ENCODE results near the gene DNA2.
"Not testable (repeated sequence)": the region's sequence is repeated elsewhere in the genome, so short reads cannot be mapped to it uniquely, and the experiment has no call there.

DNA2 gene

GRCh38 chr10:68462536-68462935 is 9.2 kb downstream of the DNA2 start:
- Histone ChIP-seq H3K27me3 (no peaks in the 10 kb centered on the region), H3K4me3 (no peak overlapping the region), H4K20me1 (no peaks in the 10 kb centered on the region), H3K4me1 (no peaks in the 10 kb centered on the region), H3K4me2 (no peak overlapping the region), H3K27ac (no peak overlapping the region), H3K9me3 (no peaks in the 10 kb centered on the region), H3K36me3 (peaks cover 98% of the 10 kb centered on the region), H3K9ac (no peak overlapping the region)
- TF ChIP-seq Cebpa-rat (IDR thresholded peaks at IDR 0.05) = no peak

GRCh38 chr10:68461032-68461431 is 10.7 kb downstream of the DNA2 start:
- H3K9me3 ChIP-seq = no peaks in the 10 kb centered on the region
- no peak overlapping the region for H3K4me3 ChIP-seq
- no peaks in the 10 kb centered on the region for H3K27me3 ChIP-seq
- H4K20me1 ChIP-seq = no peaks in the 10 kb centered on the region
- peaks cover 98% of the 10 kb centered on the region for H3K36me3 ChIP-seq
- no peak overlapping the region for H3K4me2 ChIP-seq
- TF ChIP-seq Cebpa-rat (IDR thresholded peaks at IDR 0.05) = no peak
- H3K4me1 ChIP-seq = no peaks in the 10 kb centered on the region
- H3K27ac ChIP-seq = no peak overlapping the region
- no peak overlapping the region for H3K9ac ChIP-seq

GRCh38 chr10:68449698-68450097 is 22.1 kb downstream of the DNA2 start:
- not testable (repeated sequence) for H4K20me1 ChIP-seq, H3K4me2 ChIP-seq, H3K4me1 ChIP-seq, H3K4me3 ChIP-seq, H3K9me3 ChIP-seq, H3K27ac ChIP-seq, H3K9ac ChIP-seq, H3K27me3 ChIP-seq
- peaks cover 87% of the 10 kb centered on the region for H3K36me3 ChIP-seq

- Histone ChIP-seq H3K27ac (no peak overlapping the region), H3K4me2 (no peak overlapping the region), H3K36me3 (peaks cover 89% of the 10 kb centered on the region)
Observed at GRCh38 chr10:68446179-68446578, 25.6 kb downstream of the DNA2 start.

GRCh38 chr10:68442971-68443370 is 28.8 kb downstream of the DNA2 start:
- no peaks in the 10 kb centered on the region for H3K27me3 ChIP-seq
- H3K9me3 ChIP-seq = no peaks in the 10 kb centered on the region
- no peak overlapping the region for H3K4me3 ChIP-seq
- H4K20me1 ChIP-seq = no peaks in the 10 kb centered on the region
- TF ChIP-seq Cebpa-rat (IDR thresholded peaks at IDR 0.05) = no peak
- no peak overlapping the region for H3K27ac ChIP-seq
- H3K4me1 ChIP-seq = no peaks in the 10 kb centered on the region
- H3K36me3 ChIP-seq = peaks cover 93% of the 10 kb centered on the region
- no peak overlapping the region for H3K9ac ChIP-seq
- no peak overlapping the region for H3K4me2 ChIP-seq

More at GRCh38 chr10:68446179-68446578, 25.6 kb downstream of the DNA2 start:
- TF ChIP-seq Cebpa-rat (IDR thresholded peaks at IDR 0.05) = no peak
- Histone ChIP-seq H3K9ac (no peak overlapping the region), H3K4me3 (no peak overlapping the region), H3K9me3 (no peaks in the 10 kb centered on the region), H4K20me1 (no peaks in the 10 kb centered on the region), H3K4me1 (no peaks in the 10 kb centered on the region), H3K27me3 (no peaks in the 10 kb centered on the region)

GRCh38 chr10:68440898-68441297 is 30.9 kb downstream of the DNA2 start:
- H3K9ac ChIP-seq = no peak overlapping the region
- H3K4me1 ChIP-seq = no peaks in the 10 kb centered on the region
- H4K20me1 ChIP-seq = no peaks in the 10 kb centered on the region
- H3K27me3 ChIP-seq = no peaks in the 10 kb centered on the region
- TF ChIP-seq Cebpa-rat (IDR thresholded peaks at IDR 0.05) = no peak
- H3K36me3 ChIP-seq = peaks cover 97% of the 10 kb centered on the region
- H3K4me3 ChIP-seq = no peak overlapping the region
- H3K4me2 ChIP-seq = no peak overlapping the region
- no peak overlapping the region for H3K27ac ChIP-seq
- no peaks in the 10 kb centered on the region for H3K9me3 ChIP-seq

GRCh38 chr10:68435803-68436202 is 36.0 kb downstream of the DNA2 start:
- Histone ChIP-seq H3K4me1 (no peaks in the 10 kb centered on the region), H3K4me3 (no peak overlapping the region), H3K27ac (no peak overlapping the region), H3K9ac (no peak overlapping the region), H3K9me3 (no peaks in the 10 kb centered on the region), H3K27me3 (no peaks in the 10 kb centered on the region), H4K20me1 (no peaks in the 10 kb centered on the region), H3K4me2 (no peak overlapping the region), H3K36me3 (peaks cover 99% of the 10 kb centered on the region)
- no peak for TF ChIP-seq Cebpa-rat (IDR thresholded peaks at IDR 0.05)

- H4K20me1 ChIP-seq = no peaks in the 10 kb centered on the region
- H3K36me3 ChIP-seq = peaks cover 97% of the 10 kb centered on the region
- H3K27ac ChIP-seq = no peak overlapping the region
- H3K9me3 ChIP-seq = no peaks in the 10 kb centered on the region
- TF ChIP-seq Cebpa-rat (IDR thresholded peaks at IDR 0.05) = no peak
- no peak overlapping the region for H3K9ac ChIP-seq
- H3K27me3 ChIP-seq = no peaks in the 10 kb centered on the region
- H3K4me1 ChIP-seq = no peaks in the 10 kb centered on the region
- H3K4me2 ChIP-seq = no peak overlapping the region
- no peak overlapping the region for H3K4me3 ChIP-seq
Observed at GRCh38 chr10:68434657-68435056, 37.1 kb downstream of the DNA2 start.

- no peak for TF ChIP-seq Cebpa-rat (IDR thresholded peaks at IDR 0.05)
- H3K4me3 ChIP-seq = no peak overlapping the region
- no peak overlapping the region for H3K9ac ChIP-seq
- H3K27me3 ChIP-seq = no peaks in the 10 kb centered on the region
- no peak overlapping the region for H3K27ac ChIP-seq
- no peaks in the 10 kb centered on the region for H4K20me1 ChIP-seq
- peaks cover 95% of the 10 kb centered on the region for H3K36me3 ChIP-seq
- H3K9me3 ChIP-seq = no peaks in the 10 kb centered on the region
- H3K4me2 ChIP-seq = no peak overlapping the region
- peaks cover 9% of the 10 kb centered on the region for H3K4me1 ChIP-seq
Observed at GRCh38 chr10:68428396-68429104, 43.2 kb downstream of the DNA2 start.

- no peak for TF ChIP-seq Cebpa-rat (IDR thresholded peaks at IDR 0.05)
- H4K20me1 ChIP-seq = no peaks in the 10 kb centered on the region
- peaks cover 94% of the 10 kb centered on the region for H3K36me3 ChIP-seq
- H3K4me3 ChIP-seq = no peak overlapping the region
- H3K9ac ChIP-seq = no peak overlapping the region
- H3K4me1 ChIP-seq = peaks cover 15% of the 10 kb centered on the region
- 0 out of 2 replicates have a peak overlapping the region, but pooled peaks have one; percentile 70 for H3K4me2 ChIP-seq
- H3K9me3 ChIP-seq = no peaks in the 10 kb centered on the region
- no peaks in the 10 kb centered on the region for H3K27me3 ChIP-seq
- no peak overlapping the region for H3K27ac ChIP-seq
Observed at GRCh38 chr10:68424454-68425014, 47.2 kb downstream of the DNA2 start.

All from BLaER1 (cell line).